Left cardiac atrium (tissue), 4 donors: Measurements from ENCODE around the gene CD163L1. TPM values are rescaled to one million over a fixed set of nuclear protein-coding genes. Genes with fewer than 3 reads are reported as not detected.
"Not testable (repeated sequence)": the region's sequence is repeated elsewhere in the genome, so short reads cannot be mapped to it uniquely, and the experiment has no call there.

Experiments
- ATAC-seq, 2 donors: fragments of 200-7000 bp; cut with Tn5 transposase; one replicate each; pipeline ENCODE4 v1.9.1; 2020; ENCODE audit warnings: mild to moderate bottlenecking in 2 of 2, moderate library complexity in 2 of 2
- DNase-seq: peaks from one replicate; pipeline ENCODE4 v3.0.0-alpha.2; 2020
- intact Hi-C, 2 donors: fragments of 100-400 bp; cut with DNase I; formaldehyde crosslinking; loops; one replicate each; pipeline versions ENCODE4 v1.14.1 to v1.15.1; 2022 to 2023
- long read RNA-seq: library from polyadenylated mRNA; unstranded; transcript quantifications from one replicate; pipeline ENCODE4 v2.0.0, GENCODE V29; 2021
- total RNA-seq, 2 donors: library from RNA; stranded (reverse); fragmentation: NEBNext Ultra II Directional; extraction: Animal tissue kit (Norgen Biotek cat#: 25700); gene quantifications; one replicate each; pipeline ENCODE4 v1.2.1, GENCODE V29; 2021
- donor health status: DM: no; HTN: yes; CAD: no.
- donor health status: DM: no; HTN: yes; CAD: no; lungs with severe emphysema.
- donor health status: DM: yes; HTN: yes; CAD: no.
- donor health status: Dilated cardiomyopathy.

The CD163L1 gene
- total RNA-seq: 10 to 100 TPM in 1 of 2 donors, 1 to 10 TPM in 1; 6.2 to 10.5 TPM
- long read RNA-seq, full-length matches to known transcripts: 1 of 1 reads
- long read RNA-seq, partial matches to known transcripts: 0 of 1 reads
- long read RNA-seq, other reads (novel, unspliced or antisense): 0 of 1 reads

GRCh38 chr12:7444076-7444475 lies at the start of gene CD163L1:
CD163L1 (minus strand) TSS chr12:7444153; CDS start chr12:7444127, 26 bp downstream.
- no peak for DNase-seq
- ATAC-seq: no peak
- intact Hi-C loops: no loop called here

GRCh38 chr12:7493006-7493405 lies 49.1 kb upstream of the CD163L1 start:
- DNase-seq (no peak), ATAC-seq (no peak)
- intact Hi-C loops: no loop called here

DNA sequence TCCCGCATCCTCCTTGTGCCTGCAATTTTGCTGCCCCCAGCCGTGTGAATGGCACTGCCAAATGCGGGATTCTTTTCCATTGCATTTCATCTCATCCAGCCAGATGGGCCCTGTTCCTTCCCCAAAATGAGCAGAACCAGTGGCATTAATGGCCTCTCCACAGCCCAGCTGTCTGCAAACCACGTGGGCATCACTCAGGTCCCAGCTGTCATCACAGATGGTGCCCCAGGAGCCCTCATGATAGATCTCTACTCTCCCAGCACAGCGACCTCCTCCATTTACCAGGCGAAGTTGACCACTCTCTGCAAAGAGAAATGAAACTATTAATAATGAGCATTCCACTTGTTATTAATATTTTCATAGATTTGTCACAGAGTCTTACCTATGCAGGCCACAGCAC lies 42.6 kb upstream of the CD163L1 start:
- DNase-seq (no peak), ATAC-seq (no peak)
- intact Hi-C loops: no loop called here

DNA sequence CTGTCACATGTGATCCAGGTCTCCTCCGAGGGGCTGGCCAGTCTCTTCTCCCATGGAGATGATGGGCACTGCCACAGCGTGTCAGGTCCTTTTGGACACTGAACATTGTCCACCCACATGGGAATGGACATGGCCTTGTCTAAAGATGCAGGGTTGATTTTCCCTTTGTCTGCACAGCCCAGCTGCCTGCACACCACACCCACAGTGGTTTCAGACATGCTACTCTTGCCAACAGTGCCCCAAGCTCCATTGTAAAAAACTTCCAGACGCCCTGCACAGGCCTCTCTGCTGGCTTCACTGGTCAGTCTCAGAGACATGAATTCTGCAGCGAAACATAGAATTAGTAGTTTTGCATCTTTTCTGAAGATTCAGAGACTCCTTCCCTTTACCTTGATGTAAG lies 41.1 kb upstream of the CD163L1 start:
- intact Hi-C loops: no loop called here
- DNase-seq: no peak

GRCh38 chr12:7483343-7483742 lies 39.4 kb upstream of the CD163L1 start:
- no peak for DNase-seq
- intact Hi-C loops: no loop called here
- no peak for ATAC-seq

More for the DNA sequence above, 41.1 kb upstream of the CD163L1 start:
- ATAC-seq: no peak

- intact Hi-C loops: no loop called here
These were observed 35.8 kb upstream of the CD163L1 start for GRCh38 chr12:7479771-7480170.

DNA sequence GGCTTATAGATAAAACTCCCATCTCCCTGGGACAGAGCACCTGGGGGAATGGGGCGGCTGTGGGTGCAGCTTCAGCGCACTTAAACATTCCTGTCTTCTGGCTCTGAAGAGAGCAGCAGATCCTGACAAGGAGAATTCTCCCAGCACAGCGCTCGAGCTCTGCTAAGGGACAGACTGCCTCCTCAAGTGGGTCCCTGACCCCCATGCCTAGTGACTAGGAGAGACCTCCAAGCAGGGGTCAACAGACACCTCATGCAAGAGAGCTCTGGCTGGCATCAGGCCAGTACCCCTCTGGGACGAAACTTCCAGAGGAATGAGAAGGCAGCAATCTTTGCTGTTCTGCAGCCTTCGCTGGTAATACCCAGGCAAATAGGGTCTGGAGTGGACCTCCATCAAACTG lies 28.1 kb upstream of the CD163L1 start:
- ATAC-seq (no peak), DNase-seq (no peak)
- intact Hi-C loops: no loop called here

More at GRCh38 chr12:7479771-7480170, 35.8 kb upstream of the CD163L1 start:
- no peak for ATAC-seq
- no peak for DNase-seq

DNA sequence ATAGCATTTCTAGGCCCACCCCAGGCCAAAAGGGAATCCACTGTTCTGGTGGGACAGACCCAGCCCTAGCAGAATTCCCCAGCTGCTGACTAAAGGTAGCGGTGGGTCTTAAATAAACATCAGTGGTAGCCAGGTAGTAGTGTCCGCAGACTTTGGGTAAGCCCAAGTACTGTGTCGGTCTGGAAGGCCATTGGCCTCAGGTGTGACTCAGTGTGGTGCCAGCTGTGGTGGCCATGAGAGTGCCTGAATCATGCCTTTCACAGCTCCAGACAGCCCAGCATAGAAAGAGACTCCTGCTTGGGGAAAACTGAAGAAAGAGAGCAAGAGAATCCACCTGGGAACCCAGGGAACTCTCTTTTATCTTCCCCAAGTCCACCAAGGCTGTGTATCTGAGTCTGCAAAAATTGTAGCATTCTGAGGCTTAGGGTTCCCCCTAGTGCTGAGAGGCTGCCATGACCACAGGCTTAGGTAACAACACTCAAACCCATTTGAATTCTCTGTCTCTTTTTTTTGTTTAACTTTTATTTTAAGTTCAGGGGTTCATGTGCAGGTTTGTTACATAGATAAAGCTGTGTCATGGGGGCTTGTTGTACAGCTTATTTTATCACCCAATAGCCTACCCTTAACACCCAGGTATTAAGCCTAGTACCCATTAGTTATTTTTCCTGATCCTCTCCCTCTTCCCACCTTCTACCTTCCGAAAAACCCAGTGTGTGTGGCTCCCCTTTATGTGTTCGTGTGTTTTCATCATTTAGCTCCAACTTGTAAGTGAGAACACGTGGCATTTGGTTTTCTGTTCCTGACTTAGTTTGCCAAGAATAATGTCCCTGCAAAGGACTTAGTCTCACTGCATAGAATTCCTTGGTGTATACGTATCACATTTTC lies 16.7 kb upstream of the CD163L1 start:
- ATAC-seq (peak; percentile 63 to 80), DNase-seq (no peak)
- intact Hi-C loops: loop anchor here in 1 of 2 donors (2.0 kb wide), 1 partner anchor 242 kb away; no protein-coding TSS in a partner anchor

- DNase-seq (no peak), ATAC-seq (no peak)
- intact Hi-C loops: loop anchor here (2.0 to 5.0 kb wide), 2 partner anchors 238 to 241 kb away; no protein-coding TSS in a partner anchor
These were observed 16.0 kb upstream of the CD163L1 start for GRCh38 chr12:7459973-7460372.

DNA sequence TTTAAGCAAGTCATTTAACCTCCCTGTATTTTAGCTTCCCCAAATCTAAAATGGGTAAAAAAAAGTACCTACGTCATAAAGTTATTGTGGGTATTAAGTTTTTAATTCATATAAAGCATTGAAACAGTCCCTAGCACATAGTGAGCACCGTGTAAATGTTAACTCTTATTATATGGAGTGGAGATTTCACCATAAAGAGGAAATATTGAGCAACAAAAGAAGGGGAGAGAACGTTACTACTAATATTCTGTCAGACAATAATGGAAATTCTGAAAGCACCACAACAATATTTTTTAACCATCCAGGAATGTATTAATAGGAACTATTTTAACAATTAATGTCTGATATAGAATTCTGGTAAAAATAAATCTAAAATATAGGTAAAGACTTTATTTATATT lies 7.8 kb upstream of the CD163L1 start:
- DNase-seq: no peak
- intact Hi-C loops: no loop called here
- ATAC-seq: no peak

DNA sequence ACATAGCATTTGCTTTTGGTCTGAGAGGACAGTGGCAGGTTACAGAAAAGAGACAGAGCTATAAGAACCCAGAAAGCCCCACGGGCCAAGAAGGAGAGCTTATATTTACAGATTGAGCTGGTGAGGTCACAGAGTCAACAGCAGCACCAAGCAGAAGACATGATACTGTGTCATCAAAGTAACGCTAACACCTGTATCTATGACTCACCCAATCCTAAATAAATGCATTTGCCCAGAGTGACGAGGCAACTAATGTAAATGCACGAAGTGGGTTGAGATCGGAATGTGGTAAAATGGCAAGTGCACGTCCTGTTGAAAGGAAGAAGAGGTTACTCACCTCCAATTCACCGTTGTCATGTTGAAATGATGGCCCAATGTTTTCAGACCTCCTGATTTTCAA lies 6.7 kb upstream of the CD163L1 start:
- intact Hi-C loops: no loop called here
- ATAC-seq (no peak), DNase-seq (no peak)

GRCh38 chr12:7448099-7448498 lies 4.1 kb upstream of the CD163L1 start:
- no peak for ATAC-seq
- no peak for DNase-seq

DNA sequence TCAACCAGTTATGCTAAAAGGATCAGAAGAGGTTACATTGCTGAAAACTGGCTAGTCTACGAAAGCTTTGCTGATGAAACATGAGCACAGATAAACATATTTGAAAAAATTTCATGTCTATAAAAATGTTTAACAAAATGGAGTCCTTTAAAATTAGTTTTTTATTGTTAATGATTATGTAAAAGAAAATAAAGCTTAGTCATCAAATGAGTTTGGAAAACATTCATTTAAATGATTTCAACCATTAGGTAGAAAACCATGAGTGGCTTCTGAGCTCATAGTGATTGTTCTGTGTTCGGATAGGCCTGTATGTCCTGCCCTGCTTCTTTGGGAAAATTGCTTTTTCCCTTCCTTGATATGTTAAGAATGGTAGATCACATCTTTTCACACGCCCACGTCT lies 584 bp upstream of the CD163L1 start:
- intact Hi-C loops: no loop called here
- ATAC-seq (no peak), DNase-seq (no peak)

More at GRCh38 chr12:7448099-7448498, 4.1 kb upstream of the CD163L1 start:
- intact Hi-C loops: no loop called here

DNA sequence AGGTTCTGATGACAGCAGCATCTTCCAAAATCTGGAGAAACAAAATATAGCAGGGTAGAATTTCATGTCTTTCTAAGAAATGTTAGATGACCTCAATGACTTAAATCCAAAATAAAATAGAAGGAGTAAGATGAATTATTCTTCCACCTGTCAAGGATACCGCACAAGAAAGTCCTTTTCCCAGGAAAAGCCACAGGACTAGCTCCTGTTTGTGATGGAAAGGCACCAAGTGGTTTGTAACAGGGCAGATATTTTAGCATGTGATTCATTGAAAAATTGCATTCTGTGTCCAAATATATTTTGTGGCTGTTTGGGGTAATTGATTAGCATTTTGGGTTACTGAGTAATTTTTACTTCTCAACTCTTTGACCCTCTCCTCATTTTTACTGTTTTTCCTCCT lies 2.7 kb downstream of the CD163L1 start:
- DNase-seq: no peak
- intact Hi-C loops: no loop called here
- no peak for ATAC-seq

DNA sequence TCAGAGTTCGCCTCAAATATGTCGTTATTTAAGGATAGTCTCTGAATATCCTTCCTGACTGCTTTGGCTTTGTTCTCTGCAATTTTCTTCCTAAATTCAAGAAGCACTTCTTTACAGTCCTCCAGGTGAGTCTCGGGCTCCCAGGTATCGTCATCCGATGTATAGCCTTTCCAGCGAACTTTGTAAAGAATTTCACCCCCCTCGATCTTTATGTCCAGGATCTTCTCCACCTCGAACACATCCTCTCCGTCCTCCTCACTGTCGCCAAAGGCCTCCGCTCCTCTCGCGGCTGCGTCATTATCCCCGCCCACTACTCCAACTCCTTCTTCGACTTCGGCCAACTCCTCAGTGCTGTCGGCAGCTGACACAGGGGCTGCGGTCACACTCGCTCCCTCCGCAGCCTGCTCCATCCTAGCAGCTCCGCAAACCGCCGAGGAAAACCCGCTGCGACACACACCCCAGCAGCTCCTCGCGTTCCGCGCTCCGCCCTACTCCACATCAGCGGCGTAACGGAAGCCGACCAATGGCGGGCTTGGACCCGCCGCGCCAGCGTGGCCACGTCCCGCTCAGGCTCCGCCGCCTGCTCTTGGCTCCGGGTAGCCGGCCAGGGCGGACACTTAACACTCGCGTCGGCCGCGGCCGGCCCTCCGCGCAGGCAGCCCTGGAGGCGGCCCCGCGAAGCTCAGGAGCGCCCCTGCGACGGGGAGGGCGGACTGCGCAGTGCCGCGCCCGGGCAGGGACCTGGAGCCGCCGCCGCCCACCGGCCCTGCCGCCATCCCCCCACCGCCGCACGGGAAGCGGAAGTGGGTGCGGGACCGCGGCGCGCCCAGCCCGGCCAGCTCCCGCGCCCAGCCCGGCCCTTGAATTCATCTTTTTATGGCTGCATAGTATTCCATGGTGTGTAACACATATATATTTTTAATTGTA lies 4.1 kb downstream of the CD163L1 start:
- DNase-seq (peak; percentile 44), ATAC-seq (peak; percentile 83 to 84)
- intact Hi-C loops: no loop called here

DNA sequence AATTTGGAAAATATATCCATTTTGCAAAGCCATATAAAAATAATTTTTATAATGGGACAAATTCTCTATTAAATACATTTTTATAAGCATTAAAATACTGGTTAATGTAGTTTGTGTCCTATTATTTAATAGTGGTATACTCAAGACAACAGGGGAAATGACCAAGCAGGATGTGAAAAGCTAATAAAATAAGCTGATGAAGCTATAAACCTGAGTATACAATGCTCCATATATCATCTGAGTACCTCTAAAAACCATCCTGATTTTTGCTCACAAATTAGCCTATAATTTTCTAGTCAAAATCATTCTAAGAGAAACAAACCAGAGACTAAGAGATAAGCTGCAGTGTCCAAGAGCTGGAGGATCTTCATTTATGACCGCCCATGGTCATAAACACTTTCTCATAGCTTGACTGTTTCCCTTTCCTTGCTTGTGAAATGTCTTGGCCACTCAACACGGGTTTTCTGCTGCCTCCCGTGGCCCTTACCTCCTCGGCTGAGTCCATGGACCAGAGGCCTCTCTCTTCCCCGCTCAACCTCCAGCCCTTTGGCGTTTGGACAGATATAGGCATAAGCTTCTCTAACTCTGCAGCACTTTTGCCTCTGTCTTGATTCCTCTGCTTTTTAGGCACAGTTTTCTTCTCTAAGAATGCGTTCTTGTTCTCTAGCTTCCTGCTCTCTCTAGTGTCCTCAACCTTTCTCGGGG lies 5.5 kb downstream of the CD163L1 start:
- ATAC-seq, intact Hi-C loops, DNase-seq: not testable (repeated sequence)

- DNase-seq, ATAC-seq, intact Hi-C loops: not testable (repeated sequence)
These were observed 6.5 kb downstream of the CD163L1 start for GRCh38 chr12:7437494-7437893.

DNA sequence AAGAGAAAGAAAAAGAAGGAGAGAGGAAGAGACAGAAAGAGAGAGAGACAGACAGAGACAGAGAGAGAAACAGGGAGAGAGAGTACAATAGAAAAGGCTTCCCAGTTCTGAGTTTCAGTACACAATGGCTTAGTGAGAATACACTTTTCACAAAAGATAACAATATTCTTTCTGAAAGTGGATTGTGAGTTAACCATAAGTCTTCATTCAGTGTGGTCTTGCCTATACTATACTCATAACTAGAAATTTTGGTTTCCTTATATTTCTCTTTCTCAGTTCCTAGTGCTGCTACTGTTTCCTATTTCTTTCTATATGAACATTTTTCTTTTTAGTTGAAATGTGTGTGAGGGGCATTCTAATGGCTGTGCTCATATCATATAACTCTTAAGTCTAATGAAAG lies 9.3 kb downstream of the CD163L1 start:
- intact Hi-C loops: no loop called here

GRCh38 chr12:7433276-7433822 lies 10.6 kb downstream of the CD163L1 start:
- intact Hi-C loops: no loop called here
- DNase-seq (no peak), ATAC-seq (no peak)

More for the DNA sequence above, 9.3 kb downstream of the CD163L1 start:
- DNase-seq: no peak
- ATAC-seq: no peak
